ENCODE data around the gene MTFP1. TPM values are rescaled to one million over a fixed set of nuclear protein-coding genes. Genes with fewer than 3 reads are reported as not detected.
A peak's percentile ranks its signal among the peaks of the same experiment; 100 is the strongest.

The MTFP1 gene
- total and polyA plus RNA-seq, 9 of the 15 experiments (the other 6 are each of a cell fraction or from before 2014, with no cell fraction given), result 10.7 to 52.0 (median 30.1) TPM

GRCh38 chr22:30435674-30436126, 10.1 kb downstream of the MTFP1 start (continued):
- no peak for TF ChIP-seq ELK3 (CRISPR knock-in tag; IDR thresholded peaks at IDR 0.05)
- TF ChIP-seq TEAD2 (tag; IDR thresholded peaks at IDR 0.05), result no peak
- no peak for TF ChIP-seq CBX2 (IDR thresholded peaks at IDR 0.05; ENCODE audit: insufficient read depth, low read length, poor library complexity, severe bottlenecking)
- TF ChIP-seq SIN3A (IDR thresholded peaks at IDR 0.05; ENCODE audit: borderline replicate concordance in 2 of 2, control insufficient read depth in 1 of 2, low read depth in 2 of 2, low read length in 2 of 2), result no peak
- no peak for TF ChIP-seq ZNF184 (CRISPR knock-in tag; IDR thresholded peaks at IDR 0.05)
- TF ChIP-seq HDAC8 (tag; IDR thresholded peaks at IDR 0.05), result no peak
- no peak for TF ChIP-seq ZNF75A (CRISPR knock-in tag; IDR thresholded peaks at IDR 0.05)
- TF ChIP-seq ZNF282 (CRISPR knock-in tag; IDR thresholded peaks at IDR 0.05), result no peak
- TF ChIP-seq NFXL1 (CRISPR knock-in tag; IDR thresholded peaks at IDR 0.05), result no peak
- TF ChIP-seq BCL6 (CRISPR knock-in tag; IDR thresholded peaks at IDR 0.05), result no peak
- TF ChIP-seq TCF7 (IDR thresholded peaks at IDR 0.05; ENCODE audit: borderline replicate concordance), result no peak
- 0 out of 2 replicates have a peak, but pooled peaks have one; percentile 2 for TF ChIP-seq BCOR (IDR thresholded peaks at IDR 0.05)
- no peak for TF ChIP-seq NFIC (IDR thresholded peaks at IDR 0.05)
- TF ChIP-seq RUNX1 (IDR thresholded peaks at IDR 0.05; ENCODE audit: low read depth), result no peak
- TF ChIP-seq CTCF (IDR thresholded peaks at IDR 0.05 in 2 of 3, conservative IDR thresholded peaks at IDR 0.05 in 1 of 3; ENCODE audit: insufficient read depth in 2 of 3, low read depth in 1 of 3, low read length in 3 of 3), result peak in 2 of 3 experiments; percentile 23 to 56; a peak in 2 of 6 replicates
- no peak for TF ChIP-seq FIP1L1 (IDR thresholded peaks at IDR 0.05; ENCODE audit: low read depth, low read length, poor library complexity, severe bottlenecking)
- TF ChIP-seq ATF1 (CRISPR knock-in tag; IDR thresholded peaks at IDR 0.05), result no peak
- 0 out of 2 replicates have a peak, but pooled peaks have one; percentile 13 for TF ChIP-seq ATF1 (tag; IDR thresholded peaks at IDR 0.05)
- TF ChIP-seq GABPA (tag; conservative IDR thresholded peaks at IDR 0.05; ENCODE audit: low read depth), result peak; percentile 84
